Peyer's patch (tissue), 4 donors: ENCODE results near the gene ARID1B.

ENCODE experiments used
- CTCF ChIP-seq, 6 experiments: fragments of 450-650 bp in 4 of 6; fragments of 200-600 bp in 2 of 6; sonication (generic) in 1 of 6; IDR thresholded peaks; one replicate each; pipeline ENCODE4 v1.5.1; 2017 to 2019; ENCODE audit warnings: antibody characterized with exemption in 6 of 6, mild to moderate bottlenecking in 3 of 6, moderate library complexity in 1 of 6
- POLR2A ChIP-seq, 2 donors: fragments of 450-650 bp; IDR thresholded peaks; one replicate each; pipeline ENCODE4 v1.5.1; 2017; ENCODE audit warnings: antibody characterized with exemption in 2 of 2, mild to moderate bottlenecking in 2 of 2, moderate library complexity in 2 of 2

- TF ChIP-seq CTCF (IDR thresholded peaks at IDR 0.05) (no peak), POLR2A (IDR thresholded peaks at IDR 0.05) (no peak)
Measured at GRCh38 chr6:157215717-157216116, 438.5 kb downstream of the ARID1B start.
